Keratinocyte (primary cell): Measurements from ENCODE around the gene EEIG2. TPM values are rescaled to one million over a fixed set of nuclear protein-coding genes. Genes with fewer than 3 reads are reported as not detected.

ENCODE experiments used
- DNase-seq: peaks from one replicate; pipeline ENCODE4 v3.0.0-alpha.2; 2011; ENCODE audit warnings: low read depth, missing footprints, low spot score
- FAIRE-seq: peaks from 2 replicates; lab custom pipeline; 2011; peaks lifted over from hg19 to GRCh38; lab: Jason Lieb, UNC
- H2AFZ ChIP-seq: 2 replicates; pipeline ENCODE4 v1.6.0; 2012; ENCODE audit warnings: low read length, control low read depth, inconsistent platforms; ENCODE audit not compliant: control insufficient read depth
- H3K27ac ChIP-seq: 2 replicates; pipeline ENCODE4 v1.5.1; 2011; ENCODE audit warnings: low read length; ENCODE audit not compliant: control insufficient read depth, insufficient read depth
- H3K27me3 ChIP-seq: 3 replicates; pipeline ENCODE4 v1.6.0; 2011; ENCODE audit warnings: low read length; ENCODE audit not compliant: control insufficient read depth, insufficient read depth; ENCODE audit errors: extremely low read depth
- H3K36me3 ChIP-seq, 2 experiments: 2 replicates in 1 of 2; 3 replicates in 1 of 2; pipeline ENCODE4 v1.5.1; 2011; ENCODE audit warnings: low read length in 2 of 2, mild to moderate bottlenecking in 1 of 2; ENCODE audit not compliant: control insufficient read depth in 2 of 2, insufficient read depth in 2 of 2; ENCODE audit errors: extremely low read depth in 1 of 2
- H3K4me1 ChIP-seq: 3 replicates; pipeline ENCODE4 v1.5.1; 2011; ENCODE audit warnings: low read length; ENCODE audit not compliant: control insufficient read depth, insufficient read depth; ENCODE audit errors: extremely low read depth
- H3K4me2 ChIP-seq: 3 replicates; pipeline ENCODE4 v1.6.0; 2011; ENCODE audit warnings: low read depth, low read length; ENCODE audit not compliant: control insufficient read depth, insufficient read depth; ENCODE audit errors: extremely low read depth
- H3K4me3 ChIP-seq, 3 experiments: fragments of 200-600 bp in 1 of 3; sonication (generic) in 1 of 3; 2 replicates in 2 of 3; 3 replicates in 1 of 3; pipeline ENCODE4 v1.5.1; 2011 to 2016; ENCODE audit warnings: low read length in 3 of 3, mild to moderate bottlenecking in 3 of 3, control low read depth in 2 of 3, inconsistent platforms in 1 of 3, low read depth in 1 of 3, mixed read lengths in 1 of 3, mixed run types in 1 of 3, moderate library complexity in 1 of 3; ENCODE audit not compliant: control insufficient read depth in 2 of 3, insufficient read depth in 2 of 3; ENCODE audit errors: extremely low read depth in 1 of 3
- H3K79me2 ChIP-seq: 2 replicates; pipeline ENCODE4 v1.6.0; 2012; ENCODE audit warnings: low read length; ENCODE audit not compliant: control insufficient read depth, insufficient read depth
- H3K9ac ChIP-seq: 3 replicates; pipeline ENCODE4 v1.6.0; 2011; ENCODE audit warnings: low read length; ENCODE audit not compliant: control insufficient read depth, insufficient read depth; ENCODE audit errors: extremely low read depth
- H3K9me1 ChIP-seq: 3 replicates; pipeline ENCODE4 v1.6.0; 2011; ENCODE audit warnings: low read length; ENCODE audit not compliant: control insufficient read depth, insufficient read depth; ENCODE audit errors: extremely low read depth
- H3K9me3 ChIP-seq: 2 replicates; pipeline ENCODE4 v1.5.1; 2012; ENCODE audit warnings: low read depth, low read length; ENCODE audit not compliant: control insufficient read depth
- H4K20me1 ChIP-seq: 3 replicates; pipeline ENCODE4 v1.6.0; 2011; ENCODE audit warnings: low read length; ENCODE audit not compliant: control insufficient read depth, insufficient read depth; ENCODE audit errors: extremely low read depth
- CTCF ChIP-seq, 3 experiments: IDR thresholded peaks in 1 of 3; conservative IDR thresholded peaks in 1 of 3; optimal IDR thresholded peaks in 1 of 3; 2 replicates in 2 of 3; 3 replicates in 1 of 3; pipeline versions ENCODE3 to v1.5.1; 2011; ENCODE audit warnings: low read length in 3 of 3, mild to moderate bottlenecking in 3 of 3, moderate library complexity in 2 of 3, control low read depth in 1 of 3, inconsistent platforms in 1 of 3; ENCODE audit not compliant: insufficient read depth in 2 of 3; ENCODE audit errors: extremely low read depth in 1 of 3
- EZH2 ChIP-seq: IDR thresholded peaks from one replicate; pipeline ENCODE4 v1.6.1; 2012; ENCODE audit warnings: inconsistent platforms, mild to moderate bottlenecking, low read length, moderate library complexity
- dilution Hi-C: fragments of 300-500 bp; cut with MboI; formaldehyde crosslinking; loops from one replicate; pipeline ENCODE4 v1.7.0; 2020; ENCODE audit warnings: low sequenced_read_pairs; ENCODE audit not compliant: extremely low pct_ligation_motif_present
- polyA plus RNA-seq, 5 experiments: library from polyadenylated mRNA; depleted of rRNA in 3 of 5; stranded (reverse) in 3 of 5; stranded (forward) in 1 of 5; unstranded in 1 of 5; fragments of >200 nt; gene quantifications; 1 replicate in 1 of 5; 2 replicates in 3 of 5; 3 replicates in 1 of 5; pipeline versions ENCODE4 v1.2.1 to v1.2.3, GENCODE V29; 2011 to 2012; ENCODE audit warnings: missing spikeins in 2 of 5, low read depth in 1 of 5, low replicate concordance in 1 of 5

The EEIG2 gene
- polyA plus RNA-seq, 1 donor (not counting 4 experiments of a cell fraction or from before 2014, with no cell fraction given) = 2.0 TPM

- Histone ChIP-seq H3K9ac (no peak overlapping the region), H3K9me1 (no peaks in the 10 kb centered on the region), H3K9me3 (no peaks in the 10 kb centered on the region), H2AFZ (no peak overlapping the region), H3K4me1 (no peaks in the 10 kb centered on the region), H3K36me3 (no peaks in the 10 kb centered on the region), H3K79me2 (no peaks in the 10 kb centered on the region), H3K27ac (no peak overlapping the region), H3K27me3 (no peaks in the 10 kb centered on the region), H4K20me1 (no peaks in the 10 kb centered on the region), H3K4me2 (no peak overlapping the region), H3K4me3 (no peak overlapping the region)
- TF ChIP-seq CTCF (optimal IDR thresholded peaks at IDR 0.05 in 1 of 3, IDR thresholded peaks at IDR 0.05 in 1 of 3, conservative IDR thresholded peaks at IDR 0.05 in 1 of 3; ENCODE audit: extremely low read depth in 1 of 3, insufficient read depth in 2 of 3, low read length in 3 of 3) (no peak), EZH2 (no peak)
- no peak for FAIRE-seq
- dilution Hi-C loops = no loop called here
- no peak for DNase-seq
These were observed 27.2 kb upstream of the EEIG2 start for GRCh38 chr1:108532730-108533129.

- H3K79me2 ChIP-seq = no peaks in the 10 kb centered on the region
- FAIRE-seq (no peak), DNase-seq (no peak)
- H3K9ac ChIP-seq = no peak overlapping the region
- no peak overlapping the region for H2AFZ ChIP-seq
- no peaks in the 10 kb centered on the region for H3K36me3 ChIP-seq
- H3K9me1 ChIP-seq = no peaks in the 10 kb centered on the region
- H3K27ac ChIP-seq = no peak overlapping the region
- no peaks in the 10 kb centered on the region for H3K9me3 ChIP-seq
- H4K20me1 ChIP-seq = no peaks in the 10 kb centered on the region
- H3K27me3 ChIP-seq = no peaks in the 10 kb centered on the region
- dilution Hi-C loops = no loop called here
- TF ChIP-seq EZH2 (no peak), CTCF (optimal IDR thresholded peaks at IDR 0.05 in 1 of 3, IDR thresholded peaks at IDR 0.05 in 1 of 3, conservative IDR thresholded peaks at IDR 0.05 in 1 of 3; ENCODE audit: extremely low read depth in 1 of 3, insufficient read depth in 2 of 3, low read length in 3 of 3) (no peak)
- no peak overlapping the region for H3K4me2 ChIP-seq
- H3K4me1 ChIP-seq = no peaks in the 10 kb centered on the region
- H3K4me3 ChIP-seq = no peak overlapping the region
These were observed 26.4 kb upstream of the EEIG2 start for GRCh38 chr1:108533351-108534083.
